Measurements from ENCODE around the gene SLC25A41.

The SLC25A41 gene

DNA sequence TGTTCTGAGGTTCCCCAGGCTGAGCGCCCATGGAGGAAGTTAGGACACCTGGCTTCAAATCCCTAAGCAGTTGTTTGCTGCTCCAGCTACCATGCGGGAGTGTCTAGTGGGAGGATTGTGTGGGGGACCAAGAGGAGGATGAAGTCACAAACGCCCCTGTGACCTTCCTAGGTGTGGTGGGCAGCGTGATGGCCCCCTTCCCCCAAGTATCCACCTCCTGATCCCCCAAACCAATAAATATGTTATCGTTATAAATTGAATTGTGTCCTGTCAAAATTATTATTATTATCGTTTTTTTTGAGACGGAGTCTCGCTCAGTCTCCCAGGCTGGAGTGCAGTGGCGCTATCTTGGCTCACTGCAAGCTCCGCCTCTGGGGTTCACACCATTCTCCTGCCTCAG, at the start of gene SLC25A41:
TSS of gene SLC25A41 (minus strand) at position 101 of the 400 bp plus-strand sequence. CDS start at position 31, 70 bp downstream.
- no peak for DNase-seq

GRCh38 chr19:6483235-6483634, 49.7 kb upstream of the SLC25A41 start:
- DNase-seq, result no peak

GRCh38 chr19:6482343-6482686, 48.8 kb upstream of the SLC25A41 start:
- no peak for DNase-seq

DNA sequence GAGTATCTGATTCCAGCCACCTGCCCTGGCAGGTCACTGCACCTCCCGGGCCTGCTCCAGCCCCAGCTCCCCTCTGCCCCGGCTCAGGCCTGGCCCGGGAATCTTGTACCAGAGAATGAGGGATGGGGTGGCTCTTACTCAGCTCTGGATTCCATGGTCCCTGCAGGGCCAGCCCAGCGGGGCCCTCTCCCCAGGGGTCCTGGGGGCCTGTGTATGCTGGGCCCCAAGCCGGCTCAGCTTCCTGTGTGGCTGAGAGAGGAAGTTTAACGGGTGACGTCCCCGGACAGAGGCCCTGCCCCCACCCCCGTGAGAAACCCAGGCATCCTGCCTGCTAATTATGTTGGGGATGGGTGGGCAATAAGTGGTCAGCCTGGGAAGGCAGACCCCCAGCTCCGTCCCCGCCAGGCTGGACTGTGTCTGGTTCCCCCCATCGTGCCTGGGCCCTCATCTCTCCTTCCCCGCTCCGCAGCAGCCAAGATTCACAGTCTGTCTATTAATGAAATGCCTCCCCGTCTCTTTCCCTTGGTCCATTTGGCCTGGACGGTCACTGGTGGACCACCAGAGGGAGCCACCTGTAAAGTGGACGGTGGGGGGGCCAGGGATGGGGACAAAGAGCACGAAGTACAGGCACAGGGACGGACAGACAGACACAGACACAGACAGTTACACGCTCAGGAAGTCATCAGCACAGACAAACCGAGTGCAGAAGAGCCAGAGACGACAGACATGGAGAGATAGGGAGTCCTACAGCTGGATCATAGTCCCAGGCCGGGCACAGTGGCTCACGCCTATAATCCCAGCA, 48.2 kb upstream of the SLC25A41 start, which contains the start of gene DENND1C:
TSS of gene DENND1C (minus strand) at position 247 of the 802 bp plus-strand sequence. CDS start at position 155, 92 bp downstream.
- peak; percentile 70 for DNase-seq

DNA sequence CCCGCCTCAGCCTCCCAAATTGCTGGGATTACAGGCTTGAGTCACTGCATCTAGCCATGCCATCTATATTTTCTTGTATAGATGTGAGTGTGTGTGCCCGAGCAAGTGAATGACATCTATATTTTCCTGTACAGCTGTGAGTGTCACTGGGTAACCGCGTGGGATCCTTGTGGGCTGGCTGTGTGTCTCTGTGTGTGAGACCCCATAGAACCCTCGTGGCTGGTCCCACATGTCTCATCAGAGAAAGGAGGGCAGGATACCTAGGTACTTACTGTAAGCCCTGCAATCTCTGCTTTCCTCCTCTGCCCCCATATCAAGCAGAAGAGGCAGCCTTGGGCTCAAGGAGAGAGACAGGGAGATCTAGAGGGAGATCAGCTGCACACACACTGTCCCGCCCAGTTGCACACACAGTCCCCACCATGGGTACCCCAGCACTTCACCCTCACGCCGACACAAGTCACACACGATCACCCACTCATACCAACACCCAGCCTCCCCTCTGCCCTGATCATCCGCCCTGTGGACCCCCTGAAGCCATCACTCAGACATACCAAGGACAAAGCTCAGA, 47.4 kb upstream of the SLC25A41 start:
- peak; percentile 35 for DNase-seq

GRCh38 chr19:6479836-6480398, 46.4 kb upstream of the SLC25A41 start:
- no peak for DNase-seq

DNA sequence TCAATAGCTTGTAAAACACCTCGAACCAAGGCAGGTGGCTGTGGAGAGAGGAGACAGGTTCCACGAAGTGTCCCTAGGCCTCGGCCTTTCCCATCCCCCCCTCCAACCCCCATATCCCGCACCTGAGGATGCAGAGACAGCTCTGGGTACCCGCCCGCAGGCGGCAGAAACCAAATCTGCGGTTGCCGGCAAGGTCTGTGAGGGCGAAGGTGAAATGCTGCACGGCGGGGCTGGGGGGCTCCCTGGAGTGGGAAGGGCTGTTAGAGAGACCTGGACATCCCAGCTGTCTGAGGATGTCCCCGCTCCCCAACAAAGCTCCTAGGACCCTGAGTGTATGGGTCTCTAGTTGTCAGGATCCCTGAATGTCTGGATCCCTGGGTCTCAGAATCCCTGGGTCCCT, 45.3 kb upstream of the SLC25A41 start:
- no peak for DNase-seq

DNA sequence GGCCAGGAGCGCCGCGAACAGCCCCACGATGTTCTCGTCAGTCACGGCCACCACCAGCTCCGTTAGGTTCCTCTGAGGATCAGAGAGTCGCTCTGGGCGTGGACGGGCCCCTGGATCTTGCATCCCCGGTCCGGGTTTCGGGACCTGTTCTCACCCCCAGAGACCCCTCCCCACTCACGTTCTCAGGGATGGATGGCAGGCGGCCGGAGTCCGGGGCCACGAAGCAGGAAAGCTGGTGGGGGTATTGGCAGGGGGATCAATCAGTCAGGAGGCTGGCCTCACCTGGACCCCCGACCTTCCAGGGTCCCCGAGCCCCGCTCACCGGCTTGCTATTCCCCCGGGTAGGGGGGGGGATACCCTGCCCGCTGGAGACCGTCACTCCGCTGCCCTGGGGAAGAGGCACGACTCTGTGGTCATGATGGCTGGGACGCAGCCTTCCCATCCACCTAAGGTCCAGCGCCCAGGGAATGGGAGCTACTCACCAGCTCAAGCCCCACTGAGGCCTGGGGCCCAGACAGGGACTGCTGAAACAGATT, 43.4 kb upstream of the SLC25A41 start:
- no peak for DNase-seq

GRCh38 chr19:6476155-6476895, 42.8 kb upstream of the SLC25A41 start:
- DNase-seq, result peak; percentile 56

DNA sequence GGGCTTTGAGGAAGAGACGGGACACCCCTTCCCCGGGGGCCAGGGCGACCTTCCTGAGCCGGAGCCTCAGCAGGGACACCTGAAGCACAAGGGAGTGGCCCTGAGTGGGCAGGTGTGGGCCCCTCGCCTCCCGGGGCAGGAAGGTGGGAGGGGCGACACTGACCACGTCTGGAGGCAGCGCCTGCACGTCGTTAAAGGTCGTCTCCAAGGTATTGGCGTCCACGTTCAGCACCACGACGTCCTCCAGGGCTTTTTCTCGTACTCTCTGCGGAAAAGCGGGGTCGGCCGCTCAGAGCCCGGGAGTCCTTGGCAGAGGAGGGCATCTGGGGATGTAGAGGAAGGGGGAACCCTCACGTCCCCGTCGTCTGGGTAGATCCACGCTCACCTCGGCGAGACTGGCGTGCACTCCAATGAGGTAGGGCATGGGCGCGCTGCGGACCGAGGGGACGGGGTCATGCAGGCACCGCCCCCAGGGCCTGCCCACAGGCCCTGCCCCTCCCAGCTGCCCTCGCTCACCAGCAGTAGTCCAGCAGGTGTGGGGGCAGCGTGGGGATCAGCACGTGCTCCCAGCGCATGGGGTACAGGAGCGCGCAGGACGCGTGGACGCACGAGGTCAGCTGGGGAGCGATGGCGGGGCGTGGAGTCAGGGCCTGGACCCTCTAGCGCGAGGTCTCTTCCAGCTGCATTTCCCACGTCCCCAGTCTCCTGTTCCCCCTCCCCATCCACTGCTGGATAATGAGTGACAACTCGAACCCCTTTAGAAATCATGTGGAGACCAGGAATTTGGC, 42.0 kb upstream of the SLC25A41 start:
- no peak for DNase-seq

GRCh38 chr19:6473647-6474046, 40.1 kb upstream of the SLC25A41 start:
- no peak for DNase-seq

DNA sequence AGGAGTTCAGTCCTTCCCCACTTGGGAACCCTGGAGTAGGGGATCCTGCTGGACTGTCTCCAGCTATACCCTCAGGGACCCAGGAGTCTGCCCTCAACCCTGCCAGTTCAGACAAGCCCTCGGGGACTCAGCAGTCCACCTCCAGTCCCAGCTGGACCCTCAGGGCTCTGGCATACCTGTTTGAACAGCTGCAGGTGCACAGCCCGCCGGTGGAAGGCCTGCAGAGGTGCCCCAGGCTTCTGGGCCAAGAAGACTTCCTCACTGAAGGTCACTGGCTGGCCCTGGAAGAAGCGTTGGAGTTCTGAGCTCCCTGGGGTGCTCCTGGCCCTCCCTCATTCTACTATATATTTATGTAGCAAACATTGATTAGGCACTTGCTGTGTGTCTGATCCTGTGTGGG, 39.1 kb upstream of the SLC25A41 start:
- DNase-seq, result no peak

DNA sequence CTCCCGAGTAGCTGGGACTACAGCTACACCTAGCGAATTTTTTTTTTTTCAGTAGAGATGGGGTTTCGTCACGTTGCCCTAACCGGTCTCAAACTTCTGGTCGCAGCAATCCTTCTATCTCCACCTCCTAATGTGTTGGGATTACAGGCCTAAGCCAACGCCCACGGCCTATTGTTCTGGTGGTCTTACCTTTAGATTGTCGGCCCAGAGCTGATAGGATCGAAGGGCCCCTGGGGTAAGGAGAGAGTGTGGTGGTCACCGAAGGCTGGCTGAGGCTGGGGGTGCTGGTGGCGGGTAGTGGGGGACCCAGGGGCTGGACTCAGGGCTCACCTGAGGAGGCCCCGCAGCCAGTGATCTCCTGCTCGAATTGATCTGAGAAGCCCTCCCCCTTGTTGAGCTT, 37.5 kb upstream of the SLC25A41 start:
- no peak for DNase-seq

DNA sequence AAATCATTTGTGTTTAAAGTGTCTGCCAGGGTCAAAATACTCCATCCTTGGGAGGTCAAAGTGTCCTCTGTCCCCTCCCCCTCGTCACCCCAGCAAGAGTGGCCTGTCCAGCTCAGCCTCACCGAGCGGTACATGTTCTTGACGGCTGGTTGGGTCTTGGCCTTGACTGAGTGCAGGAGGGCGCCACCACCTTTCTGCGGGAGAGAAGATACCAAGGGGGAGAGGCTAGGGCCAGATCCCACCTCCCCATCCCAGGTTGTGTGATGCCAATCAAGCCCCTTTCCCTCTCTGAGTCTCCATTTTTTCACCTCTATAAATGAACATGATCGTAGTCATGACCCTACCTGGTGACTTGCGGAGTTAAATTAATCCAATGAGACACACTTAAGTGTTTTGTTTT, 36.6 kb upstream of the SLC25A41 start:
- no peak for DNase-seq

- DNase-seq, result no peak
Measured at GRCh38 chr19:6467384-6467783, 33.8 kb upstream of the SLC25A41 start.

GRCh38 chr19:6466526-6467248, 33.1 kb upstream of the SLC25A41 start:
- no peak for DNase-seq

DNA sequence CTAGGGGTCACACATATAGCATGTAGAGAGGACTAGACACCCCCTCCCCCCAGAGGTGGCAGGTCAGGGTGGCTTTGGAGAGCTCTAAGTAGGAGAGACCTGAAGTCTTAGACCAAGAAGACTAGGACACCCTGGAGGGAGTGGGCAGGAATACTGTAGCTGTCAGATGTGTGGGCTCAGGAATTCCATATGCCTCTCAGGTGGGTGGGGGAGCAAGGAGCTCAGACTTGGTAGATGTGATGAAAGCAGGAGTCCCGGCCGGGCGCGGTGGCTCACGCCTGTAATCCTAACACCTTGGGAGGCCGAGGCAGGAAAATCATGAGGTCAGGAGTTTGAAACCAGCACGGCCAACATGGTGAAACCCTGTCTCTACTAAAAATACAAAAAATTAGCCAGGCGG, 32.1 kb upstream of the SLC25A41 start:
- no peak for DNase-seq

- no peak for DNase-seq
Measured at GRCh38 chr19:6465006-6465405, 31.4 kb upstream of the SLC25A41 start.

DNA sequence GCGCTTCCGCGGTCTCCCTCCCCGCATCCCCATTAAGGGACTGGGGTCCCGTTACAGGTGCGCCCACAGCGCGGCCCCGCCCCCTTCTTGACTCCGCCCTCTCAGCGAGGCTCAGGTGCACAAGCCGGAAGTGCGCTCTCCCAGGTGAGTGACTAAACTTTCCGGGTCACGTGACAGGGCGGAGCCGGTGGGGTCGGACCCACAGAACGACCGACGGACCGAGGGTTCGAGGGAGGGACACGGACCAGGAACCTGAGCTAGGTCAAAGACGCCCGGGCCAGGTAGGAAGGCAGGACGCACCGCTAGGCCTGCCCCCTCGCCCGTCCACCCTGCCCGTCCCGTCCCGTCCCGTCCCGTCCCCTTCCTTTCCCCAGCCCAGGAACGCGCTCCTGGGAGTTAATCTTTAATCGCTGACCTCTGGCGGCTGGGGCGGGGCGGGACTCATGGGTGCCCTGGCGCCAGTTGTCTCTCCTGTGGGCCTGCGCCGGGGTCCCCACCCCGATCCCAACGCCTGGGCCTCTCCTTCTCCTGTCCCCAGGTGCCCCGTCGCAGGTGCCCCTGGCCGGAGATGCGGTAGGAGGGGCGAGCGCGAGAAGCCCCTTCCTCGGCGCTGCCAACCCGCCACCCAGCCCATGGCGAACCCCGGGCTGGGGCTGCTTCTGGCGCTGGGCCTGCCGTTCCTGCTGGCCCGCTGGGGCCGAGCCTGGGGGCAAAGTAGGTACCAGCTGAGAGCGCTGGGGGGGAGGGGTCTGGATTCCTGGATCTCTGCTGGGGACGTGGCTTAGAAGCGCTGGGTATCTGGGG, 30.7 kb upstream of the SLC25A41 start, which contains the start of gene CRB3:
TSS of gene CRB3 (plus strand) at position 202 of the 804 bp plus-strand sequence. CDS start at position 633, 431 bp downstream.
- peak; percentile 37 for DNase-seq

GRCh38 chr19:6460099-6460884, 26.7 kb upstream of the SLC25A41 start:
- peak; percentile 99 for DNase-seq

All from activated naive CD4-positive, alpha-beta T cell treated with Interleukin-2 at 50 U/mL for 16 hours (primary cell).